HepG2 (cell line): ENCODE results near the gene JAKMIP2. TPM values are rescaled to one million over a fixed set of nuclear protein-coding genes. Genes with fewer than 3 reads are reported as not detected.

Experiments used
- ATAC-seq: fragments of 200-7000 bp; cut with Tn5 transposase; 3 replicates; pipeline ENCODE4 v1.9.1; 2020; ENCODE audit warnings: mild to moderate bottlenecking, moderate library complexity
- BruUV-seq: library from RNA; stranded (reverse); fragments of 400-500 nt; replicated peaks from 2 replicates; lab custom pipeline; 2021; lab: Mats Ljungman, UMichigan
- CTCF ChIA-PET: fragments of 300-600 bp; formaldehyde crosslinking; extraction: SDS; loops from one replicate; lab custom pipeline; 2021; ENCODE audit warnings: low total read pairs, inconsistent platforms, low intra/inter-chr PET ratio; lab: Yijun Ruan, JAX
- POLR2A ChIA-PET: fragments of 350-600 bp; sonication (Branson Sonifier 250); formaldehyde crosslinking; loops from one replicate; lab custom pipeline; 2020; ENCODE audit warnings: antibody characterized with exemption, inconsistent platforms; lab: Yijun Ruan, JAX
- DNase-seq: peaks from one replicate; pipeline ENCODE4 v3.0.0-alpha.2; 2015; ENCODE audit warnings: low spot score
- FAIRE-seq: peaks from 3 replicates; lab custom pipeline; 2011; peaks lifted over from hg19 to GRCh38; lab: Jason Lieb, UNC
- H2AFZ ChIP-seq: one replicate; pipeline ENCODE4 v1.6.1; 2011; ENCODE audit warnings: low read length, inconsistent platforms
- H3K27ac ChIP-seq: fragments of 300-600 bp; 3 replicates; pipeline ENCODE4 v1.8.0; 2011; ENCODE audit warnings: mixed run types, mild to moderate bottlenecking, mixed read lengths, low read length, inconsistent platforms; ENCODE audit not compliant: insufficient read depth; ENCODE audit errors: extremely low read length
- H3K27me3 ChIP-seq, 2 experiments: fragments of 200-600 bp in 1 of 2; 2 replicates in 1 of 2; 3 replicates in 1 of 2; pipeline versions ENCODE4 v1.6.0 to v1.8.0; 2011; ENCODE audit warnings: low read length in 2 of 2, mild to moderate bottlenecking in 2 of 2, moderate library complexity in 2 of 2, inconsistent platforms in 1 of 2; ENCODE audit not compliant: insufficient read depth in 2 of 2, control insufficient read depth in 1 of 2
- H3K36me3 ChIP-seq, 2 experiments: fragments of 200-600 bp in 1 of 2; replicated peaks in 1 of 2; 2 replicates in 1 of 2; 3 replicates in 1 of 2; pipeline versions ENCODE4 v1.5.1 to v1.8.0; 2011; ENCODE audit warnings: low read length in 2 of 2, inconsistent platforms in 1 of 2; ENCODE audit not compliant: insufficient read depth in 2 of 2, control insufficient read depth in 1 of 2
- H3K4me1 ChIP-seq: 2 replicates; pipeline ENCODE4 v1.5.1; 2012; ENCODE audit warnings: low read length, inconsistent platforms; ENCODE audit not compliant: insufficient read depth
- H3K4me2 ChIP-seq: 2 replicates; pipeline ENCODE4 v1.6.0; 2011; ENCODE audit warnings: low read depth, low read length, inconsistent platforms
- H3K4me3 ChIP-seq, 3 experiments: fragments of 200-600 bp in 1 of 3; sonication (generic), shearing (Covaris generic) in 1 of 3; replicated peaks in 1 of 3; 2 replicates each; pipeline ENCODE4 v1.5.1; 2011 to 2016; ENCODE audit warnings: low read length in 3 of 3, inconsistent platforms in 2 of 3, low read depth in 2 of 3, mild to moderate bottlenecking in 2 of 3, control low read depth in 1 of 3, mixed read lengths in 1 of 3; ENCODE audit not compliant: insufficient read depth in 1 of 3
- H3K79me2 ChIP-seq: one replicate; pipeline ENCODE4 v1.6.1; 2011; ENCODE audit warnings: low read length, inconsistent platforms; ENCODE audit not compliant: insufficient read depth
- H3K9ac ChIP-seq: 2 replicates; pipeline ENCODE4 v1.6.0; 2011; ENCODE audit warnings: mild to moderate bottlenecking, low read depth, low read length, inconsistent platforms; ENCODE audit not compliant: insufficient read depth
- H3K9me3 ChIP-seq: 2 replicates; pipeline ENCODE4 v1.5.1; 2012; ENCODE audit warnings: mild to moderate bottlenecking, low read length
- H4K20me1 ChIP-seq: 2 replicates; pipeline ENCODE4 v1.6.0; 2011; ENCODE audit warnings: inconsistent platforms, mild to moderate bottlenecking, low read length, moderate library complexity; ENCODE audit not compliant: insufficient read depth
- GABPB1 ChIP-seq: IDR thresholded peaks from 2 replicates; pipeline ENCODE4 v1.6.1; 2016; ENCODE audit warnings: mild to moderate bottlenecking, missing genetic modification reagents, moderate library complexity, missing compliant biosample characterization
- MAF1 ChIP-seq: sonication (generic); formaldehyde crosslinking; IDR thresholded peaks from 2 replicates; pipeline ENCODE4 v1.5.0; 2020; ENCODE audit warnings: missing genetic modification reagents, borderline replicate concordance
- NCOA2 ChIP-seq: sonication (generic); formaldehyde crosslinking; IDR thresholded peaks from 2 replicates; pipeline ENCODE4 v1.8.0; 2022; ENCODE audit warnings: inconsistent platforms
- ZNF101 ChIP-seq: sonication (generic); formaldehyde crosslinking; IDR thresholded peaks from 2 replicates; pipeline ENCODE4 v1.4.0; 2020; ENCODE audit warnings: mild to moderate bottlenecking, low read depth, missing genetic modification reagents, borderline replicate concordance
- ZNF709 ChIP-seq: sonication (generic); formaldehyde crosslinking; IDR thresholded peaks from 2 replicates; pipeline ENCODE4 v1.5.0; 2020; ENCODE audit warnings: mild to moderate bottlenecking, missing genetic modification reagents
- ZNF878 ChIP-seq: sonication (generic); formaldehyde crosslinking; IDR thresholded peaks from 2 replicates; pipeline ENCODE4 v1.8.1; 2023; ENCODE audit warnings: mild to moderate bottlenecking, missing genetic modification reagents, moderate library complexity
- WGBS: methylation state at CpG from one replicate; pipeline ENCODE4 v1.1.6; 2017; ENCODE audit warnings: low lambda C conversion rate; 5-methylcytosine and 5-hydroxymethylcytosine counted together
- in situ Hi-C: cut with HindIII; loops from 2 replicates; pipeline ENCODE4 v1.10.0; 2017; ENCODE audit warnings: low pct_unique_long_range_greater_than_20kb; ENCODE audit not compliant: extremely low pct_ligation_motif_present
- intact Hi-C: fragments of 100-400 bp; cut with micrococcal nuclease; formaldehyde crosslinking; loops from one replicate; pipeline ENCODE4 v1.10.0; 2022; ENCODE audit not compliant: unreplicated experiment
- polyA plus RNA-seq, 8 experiments: library from polyadenylated mRNA; depleted of rRNA in 3 of 8; stranded (reverse) in 7 of 8; unstranded in 1 of 8; fragments of >200 nt; fragmentation: Illumina TruSeq in 4 of 8; extraction: Trizol in 4 of 8; gene quantifications; 2 replicates each; pipeline versions ENCODE4 v1.2.1 to v1.2.3, GENCODE V29; 2011 to 2016; ENCODE audit warnings: low read depth in 4 of 8, missing spikeins in 1 of 8, mixed read lengths in 1 of 8; ENCODE audit not compliant: insufficient read depth in 1 of 8
- total RNA-seq, 5 experiments: library from RNA; depleted of rRNA; stranded (reverse); fragments of >200 nt; fragmentation: Illumina TruSeq; extraction: Trizol; gene quantifications; 2 replicates each; pipeline ENCODE4 v1.2.3, GENCODE V29; 2016; ENCODE audit warnings: low read depth in 1 of 5
- TF ChIP-seq, protein P1 (sequence below), 2 experiments: sonication (generic) in 1 of 2; formaldehyde crosslinking in 1 of 2; IDR thresholded peaks; 2 replicates each; pipeline versions ENCODE4 v1.4.0 to v1.6.1; 2016 to 2020; ENCODE audit warnings: borderline replicate concordance in 1 of 2, low read depth in 1 of 2, mild to moderate bottlenecking in 1 of 2, missing genetic modification reagents in 1 of 2
- TF ChIP-seq, protein P2 (sequence below): sonication (generic); formaldehyde crosslinking; conservative IDR thresholded peaks from 2 replicates; pipeline ENCODE4 v1.4.0; 2020; ENCODE audit warnings: missing genetic modification reagents
- TF ChIP-seq, protein P3 (sequence below): sonication (generic); formaldehyde crosslinking; IDR thresholded peaks from 2 replicates; pipeline ENCODE4 v1.4.0; 2020; ENCODE audit warnings: missing genetic modification reagents
- TF ChIP-seq, protein P4 (sequence below): sonication (generic); formaldehyde crosslinking; IDR thresholded peaks from 2 replicates; pipeline ENCODE4 v1.4.0; 2020; ENCODE audit warnings: missing genetic modification reagents
- TF ChIP-seq, protein P5 (sequence below): sonication (generic); formaldehyde crosslinking; conservative IDR thresholded peaks from 2 replicates; pipeline ENCODE4 v1.5.0; 2020; ENCODE audit warnings: missing genetic modification reagents

JAKMIP2 gene
- total and polyA plus RNA-seq, 2 of the 13 experiments (the other 11 are each of a cell fraction or from before 2014, with no cell fraction given): 0.04 to 2.1 TPM

DNA sequence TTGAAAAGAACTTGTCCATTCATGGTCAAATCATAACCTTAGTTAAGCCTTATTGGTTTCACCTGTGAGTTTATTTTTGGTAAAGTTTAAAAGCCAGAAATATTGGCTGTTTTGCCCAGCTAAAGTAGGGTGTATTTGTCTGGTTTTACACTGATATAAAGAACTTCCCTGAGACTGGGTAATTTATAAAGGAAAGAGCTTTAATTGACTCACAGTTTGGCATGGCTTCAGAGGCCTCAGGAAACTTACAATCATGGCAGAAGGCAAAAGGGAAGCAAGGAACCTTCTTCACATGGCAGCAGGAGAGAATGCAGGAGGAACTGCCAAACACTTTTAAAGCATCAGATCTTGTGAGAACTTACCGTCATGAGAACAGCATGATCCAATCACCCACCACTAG, 55.3 kb downstream of the JAKMIP2 start:
- no peaks in the 10 kb centered on the region for H3K79me2 ChIP-seq
- DNase-seq: no peak
- no peak overlapping the region for H3K4me2 ChIP-seq
- intact Hi-C loops: no loop called here
- WGBS: 100% methylated on average over 1 of the region's 1 CpG
- H3K9ac ChIP-seq: no peak overlapping the region
- no peaks in the 10 kb centered on the region for H3K4me1 ChIP-seq
- no peak overlapping the region for H3K27ac ChIP-seq
- ChIA-PET POLR2A (no interaction called here), CTCF (no interaction called here)
- no peaks in the 10 kb centered on the region; a peak in 1 of 5 replicates for H3K27me3 ChIP-seq
- H3K4me3 ChIP-seq: no peak overlapping the region
- no TSS peak for BruUV-seq
- H2AFZ ChIP-seq: no peak overlapping the region
- in situ Hi-C loops: no loop called here
- ATAC-seq: no peak
- H4K20me1 ChIP-seq: no peaks in the 10 kb centered on the region
- H3K9me3 ChIP-seq: no peaks in the 10 kb centered on the region
- no peaks in the 10 kb centered on the region for H3K36me3 ChIP-seq
- FAIRE-seq: no peak
- TF ChIP-seq ZNF709 (CRISPR knock-in tag) (no peak), GABPB1 (CRISPR knock-in tag) (no peak), ZNF878 (CRISPR knock-in tag) (no peak), NCOA2 (CRISPR knock-in tag) (no peak), MAF1 (CRISPR knock-in tag) (no peak), ZNF101 (CRISPR knock-in tag) (no peak)
- TF ChIP-seq, protein P1, sequence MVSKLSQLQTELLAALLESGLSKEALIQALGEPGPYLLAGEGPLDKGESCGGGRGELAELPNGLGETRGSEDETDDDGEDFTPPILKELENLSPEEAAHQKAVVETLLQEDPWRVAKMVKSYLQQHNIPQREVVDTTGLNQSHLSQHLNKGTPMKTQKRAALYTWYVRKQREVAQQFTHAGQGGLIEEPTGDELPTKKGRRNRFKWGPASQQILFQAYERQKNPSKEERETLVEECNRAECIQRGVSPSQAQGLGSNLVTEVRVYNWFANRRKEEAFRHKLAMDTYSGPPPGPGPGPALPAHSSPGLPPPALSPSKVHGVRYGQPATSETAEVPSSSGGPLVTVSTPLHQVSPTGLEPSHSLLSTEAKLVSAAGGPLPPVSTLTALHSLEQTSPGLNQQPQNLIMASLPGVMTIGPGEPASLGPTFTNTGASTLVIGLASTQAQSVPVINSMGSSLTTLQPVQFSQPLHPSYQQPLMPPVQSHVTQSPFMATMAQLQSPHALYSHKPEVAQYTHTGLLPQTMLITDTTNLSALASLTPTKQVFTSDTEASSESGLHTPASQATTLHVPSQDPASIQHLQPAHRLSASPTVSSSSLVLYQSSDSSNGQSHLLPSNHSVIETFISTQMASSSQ (IDR thresholded peaks at IDR 0.05; ENCODE audit: low read depth): no peak
- TF ChIP-seq, protein P1 (CRISPR knock-in tag; IDR thresholded peaks at IDR 0.05; ENCODE audit: borderline replicate concordance): no peak
- TF ChIP-seq, protein P2, sequence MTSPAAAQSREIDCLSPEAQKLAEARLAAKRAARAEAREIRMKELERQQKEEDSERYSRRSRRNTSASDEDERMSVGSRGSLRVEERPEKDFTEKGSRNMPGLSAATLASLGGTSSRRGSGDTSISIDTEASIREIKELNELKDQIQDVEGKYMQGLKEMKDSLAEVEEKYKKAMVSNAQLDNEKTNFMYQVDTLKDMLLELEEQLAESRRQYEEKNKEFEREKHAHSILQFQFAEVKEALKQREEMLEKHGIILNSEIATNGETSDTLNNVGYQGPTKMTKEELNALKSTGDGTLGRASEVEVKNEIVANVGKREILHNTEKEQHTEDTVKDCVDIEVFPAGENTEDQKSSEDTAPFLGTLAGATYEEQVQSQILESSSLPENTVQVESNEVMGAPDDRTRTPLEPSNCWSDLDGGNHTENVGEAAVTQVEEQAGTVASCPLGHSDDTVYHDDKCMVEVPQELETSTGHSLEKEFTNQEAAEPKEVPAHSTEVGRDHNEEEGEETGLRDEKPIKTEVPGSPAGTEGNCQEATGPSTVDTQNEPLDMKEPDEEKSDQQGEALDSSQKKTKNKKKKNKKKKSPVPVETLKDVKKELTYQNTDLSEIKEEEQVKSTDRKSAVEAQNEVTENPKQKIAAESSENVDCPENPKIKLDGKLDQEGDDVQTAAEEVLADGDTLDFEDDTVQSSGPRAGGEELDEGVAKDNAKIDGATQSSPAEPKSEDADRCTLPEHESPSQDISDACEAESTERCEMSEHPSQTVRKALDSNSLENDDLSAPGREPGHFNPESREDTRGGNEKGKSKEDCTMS (CRISPR knock-in tag): no peak
- TF ChIP-seq, protein P3, sequence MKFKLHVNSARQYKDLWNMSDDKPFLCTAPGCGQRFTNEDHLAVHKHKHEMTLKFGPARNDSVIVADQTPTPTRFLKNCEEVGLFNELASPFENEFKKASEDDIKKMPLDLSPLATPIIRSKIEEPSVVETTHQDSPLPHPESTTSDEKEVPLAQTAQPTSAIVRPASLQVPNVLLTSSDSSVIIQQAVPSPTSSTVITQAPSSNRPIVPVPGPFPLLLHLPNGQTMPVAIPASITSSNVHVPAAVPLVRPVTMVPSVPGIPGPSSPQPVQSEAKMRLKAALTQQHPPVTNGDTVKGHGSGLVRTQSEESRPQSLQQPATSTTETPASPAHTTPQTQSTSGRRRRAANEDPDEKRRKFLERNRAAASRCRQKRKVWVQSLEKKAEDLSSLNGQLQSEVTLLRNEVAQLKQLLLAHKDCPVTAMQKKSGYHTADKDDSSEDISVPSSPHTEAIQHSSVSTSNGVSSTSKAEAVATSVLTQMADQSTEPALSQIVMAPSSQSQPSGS (CRISPR knock-in tag): no peak
- TF ChIP-seq, protein P4, sequence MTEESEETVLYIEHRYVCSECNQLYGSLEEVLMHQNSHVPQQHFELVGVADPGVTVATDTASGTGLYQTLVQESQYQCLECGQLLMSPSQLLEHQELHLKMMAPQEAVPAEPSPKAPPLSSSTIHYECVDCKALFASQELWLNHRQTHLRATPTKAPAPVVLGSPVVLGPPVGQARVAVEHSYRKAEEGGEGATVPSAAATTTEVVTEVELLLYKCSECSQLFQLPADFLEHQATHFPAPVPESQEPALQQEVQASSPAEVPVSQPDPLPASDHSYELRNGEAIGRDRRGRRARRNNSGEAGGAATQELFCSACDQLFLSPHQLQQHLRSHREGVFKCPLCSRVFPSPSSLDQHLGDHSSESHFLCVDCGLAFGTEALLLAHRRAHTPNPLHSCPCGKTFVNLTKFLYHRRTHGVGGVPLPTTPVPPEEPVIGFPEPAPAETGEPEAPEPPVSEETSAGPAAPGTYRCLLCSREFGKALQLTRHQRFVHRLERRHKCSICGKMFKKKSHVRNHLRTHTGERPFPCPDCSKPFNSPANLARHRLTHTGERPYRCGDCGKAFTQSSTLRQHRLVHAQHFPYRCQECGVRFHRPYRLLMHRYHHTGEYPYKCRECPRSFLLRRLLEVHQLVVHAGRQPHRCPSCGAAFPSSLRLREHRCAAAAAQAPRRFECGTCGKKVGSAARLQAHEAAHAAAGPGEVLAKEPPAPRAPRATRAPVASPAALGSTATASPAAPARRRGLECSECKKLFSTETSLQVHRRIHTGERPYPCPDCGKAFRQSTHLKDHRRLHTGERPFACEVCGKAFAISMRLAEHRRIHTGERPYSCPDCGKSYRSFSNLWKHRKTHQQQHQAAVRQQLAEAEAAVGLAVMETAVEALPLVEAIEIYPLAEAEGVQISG (CRISPR knock-in tag): no peak
- TF ChIP-seq, protein P5, sequence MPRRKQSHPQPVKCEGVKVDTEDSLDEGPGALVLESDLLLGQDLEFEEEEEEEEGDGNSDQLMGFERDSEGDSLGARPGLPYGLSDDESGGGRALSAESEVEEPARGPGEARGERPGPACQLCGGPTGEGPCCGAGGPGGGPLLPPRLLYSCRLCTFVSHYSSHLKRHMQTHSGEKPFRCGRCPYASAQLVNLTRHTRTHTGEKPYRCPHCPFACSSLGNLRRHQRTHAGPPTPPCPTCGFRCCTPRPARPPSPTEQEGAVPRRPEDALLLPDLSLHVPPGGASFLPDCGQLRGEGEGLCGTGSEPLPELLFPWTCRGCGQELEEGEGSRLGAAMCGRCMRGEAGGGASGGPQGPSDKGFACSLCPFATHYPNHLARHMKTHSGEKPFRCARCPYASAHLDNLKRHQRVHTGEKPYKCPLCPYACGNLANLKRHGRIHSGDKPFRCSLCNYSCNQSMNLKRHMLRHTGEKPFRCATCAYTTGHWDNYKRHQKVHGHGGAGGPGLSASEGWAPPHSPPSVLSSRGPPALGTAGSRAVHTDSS: no peak
